Measurements from ENCODE around the gene ZMYND8.
"Not testable (repeated sequence)": the region's sequence is repeated elsewhere in the genome, so short reads cannot be mapped to it uniquely, and the experiment has no call there.

ZMYND8 gene

DNA sequence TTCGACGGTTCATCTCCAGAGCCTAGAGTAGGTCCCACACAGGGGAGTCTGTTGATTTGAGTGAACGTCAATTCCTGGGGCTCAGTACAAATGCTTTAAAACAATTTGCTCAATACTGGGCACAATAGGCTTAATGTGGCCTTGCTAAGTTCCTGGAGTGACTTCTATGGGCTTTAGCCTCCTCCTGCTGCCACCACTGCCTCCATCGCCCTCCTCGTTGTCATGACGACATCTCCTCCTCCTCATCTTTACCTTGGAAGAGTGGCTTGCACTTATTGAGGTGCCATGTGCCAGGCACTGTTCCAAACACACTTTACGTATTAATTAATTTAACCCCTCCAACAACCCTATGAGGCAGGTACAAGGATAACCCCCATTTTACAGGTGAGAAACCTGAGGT lies 11.8 kb upstream of the ZMYND8 start:
- DNase-seq, result no peak
- no peaks in the 10 kb centered on the region for H4K20me1 ChIP-seq (ENCODE audit: insufficient read depth, low read length)
- no peaks in the 10 kb centered on the region for H3K9me2 ChIP-seq (replicated peaks; ENCODE audit: insufficient read depth, low read length)
- no peaks in the 10 kb centered on the region for H3K9me3 ChIP-seq (replicated peaks; ENCODE audit: insufficient read depth, low read length)
- no peak overlapping the region for H3K4me3 ChIP-seq (ENCODE audit: low read length)
- no peaks in the 10 kb centered on the region for H3K27me3 ChIP-seq (replicated peaks; ENCODE audit: insufficient read depth, low read length)
- H3K79me2 ChIP-seq (ENCODE audit: low read length), result no peaks in the 10 kb centered on the region
- H3K4me1 ChIP-seq (ENCODE audit: low read length), result no peaks in the 10 kb centered on the region
- no peak overlapping the region for H3K27ac ChIP-seq (ENCODE audit: low read length)
- H3K9ac ChIP-seq (ENCODE audit: low read length), result no peak overlapping the region
- H3K4me2 ChIP-seq (ENCODE audit: low read depth, low read length), result no peak overlapping the region
- H2AFZ ChIP-seq (ENCODE audit: low read length), result no peak overlapping the region
- no peaks in the 10 kb centered on the region for H3F3A ChIP-seq (ENCODE audit: insufficient read depth, low read length)
- no peak for TF ChIP-seq CTCF (IDR thresholded peaks at IDR 0.05; ENCODE audit: low read length)
- H3K36me3 ChIP-seq (replicated peaks; ENCODE audit: insufficient read depth, low read length), result no peaks in the 10 kb centered on the region

GRCh38 chr20:47366301-47366700 lies 9.8 kb upstream of the ZMYND8 start:
- H3K27me3 ChIP-seq (replicated peaks; ENCODE audit: insufficient read depth, low read length); H3K9me3 ChIP-seq (replicated peaks; ENCODE audit: insufficient read depth, low read length); H3F3A ChIP-seq (ENCODE audit: insufficient read depth, low read length); H3K4me2 ChIP-seq (ENCODE audit: low read depth, low read length); H2AFZ ChIP-seq (ENCODE audit: low read length); H3K9me2 ChIP-seq (replicated peaks; ENCODE audit: insufficient read depth, low read length); H3K27ac ChIP-seq (ENCODE audit: low read length); DNase-seq; H3K9ac ChIP-seq (ENCODE audit: low read length); H4K20me1 ChIP-seq (ENCODE audit: insufficient read depth, low read length); H3K79me2 ChIP-seq (ENCODE audit: low read length); H3K36me3 ChIP-seq (replicated peaks; ENCODE audit: insufficient read depth, low read length); H3K4me3 ChIP-seq (ENCODE audit: low read length); H3K4me1 ChIP-seq (ENCODE audit: low read length): not testable (repeated sequence)

DNA sequence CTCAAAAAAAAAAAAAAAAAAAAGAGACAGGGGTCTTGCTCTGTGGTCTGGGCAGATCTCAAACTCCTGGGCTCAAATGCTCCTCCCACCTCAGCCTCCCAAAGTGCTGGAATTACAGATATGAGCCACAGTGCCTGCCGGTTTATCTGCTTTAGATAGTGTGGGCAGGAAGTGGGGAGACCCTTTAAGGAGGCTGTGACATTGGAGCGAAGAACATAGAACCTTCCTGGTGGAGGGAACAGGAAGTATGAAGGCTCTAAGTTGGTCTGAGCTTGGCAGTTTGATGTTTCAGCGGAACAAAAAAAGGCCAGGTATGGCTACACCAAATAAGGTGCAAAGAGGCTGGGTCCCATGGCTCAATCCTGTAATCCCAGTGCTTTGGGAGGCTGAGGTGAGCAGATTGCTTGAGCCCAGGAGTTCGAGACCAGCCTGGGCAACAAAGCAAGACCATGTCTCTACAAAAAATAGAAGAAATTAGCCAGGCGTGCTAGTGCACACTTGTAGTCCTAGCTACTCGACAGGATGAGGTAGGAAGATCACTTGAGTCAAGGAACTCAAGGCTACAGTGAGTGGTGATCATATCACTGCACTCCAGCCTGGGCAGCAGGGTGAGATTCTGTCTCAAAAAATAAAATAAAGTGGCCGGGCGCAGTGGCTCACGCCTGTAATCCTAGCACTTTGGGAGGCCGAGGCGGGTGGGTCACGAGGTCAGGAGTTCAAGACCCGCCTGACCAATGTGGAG lies 8.7 kb upstream of the ZMYND8 start:
- no peak for TF ChIP-seq EZH2phosphoT487 (IDR thresholded peaks at IDR 0.05; ENCODE audit: low read length)
- no peak for TF ChIP-seq EZH2 (optimal IDR thresholded peaks at IDR 0.05; ENCODE audit: low read depth, low read length)
- no peak for TF ChIP-seq CTCF (IDR thresholded peaks at IDR 0.05; ENCODE audit: low read length)
- H4K20me1 ChIP-seq (ENCODE audit: insufficient read depth, low read length), result no peaks in the 10 kb centered on the region
- no peak overlapping the region for H3K4me3 ChIP-seq (ENCODE audit: low read length)
- H3K9ac ChIP-seq (ENCODE audit: low read length), result no peak overlapping the region
- H3K27ac ChIP-seq (ENCODE audit: low read length), result no peak overlapping the region
- H3F3A ChIP-seq (ENCODE audit: insufficient read depth, low read length), result no peaks in the 10 kb centered on the region
- H3K4me1 ChIP-seq (ENCODE audit: low read length), result no peaks in the 10 kb centered on the region
- no peaks in the 10 kb centered on the region for H3K27me3 ChIP-seq (replicated peaks; ENCODE audit: insufficient read depth, low read length)
- no peak for DNase-seq
- H3K36me3 ChIP-seq (replicated peaks; ENCODE audit: insufficient read depth, low read length), result no peaks in the 10 kb centered on the region
- no peak overlapping the region for H3K4me2 ChIP-seq (ENCODE audit: low read depth, low read length)
- H3K9me2 ChIP-seq (replicated peaks; ENCODE audit: insufficient read depth, low read length), result no peaks in the 10 kb centered on the region
- no peak overlapping the region for H2AFZ ChIP-seq (ENCODE audit: low read length)
- no peaks in the 10 kb centered on the region for H3K9me3 ChIP-seq (replicated peaks; ENCODE audit: insufficient read depth, low read length)
- no peaks in the 10 kb centered on the region for H3K79me2 ChIP-seq (ENCODE audit: low read length)

GRCh38 chr20:47362361-47363219 lies 6.1 kb upstream of the ZMYND8 start:
- H3K9ac ChIP-seq (ENCODE audit: low read length), result no peak overlapping the region
- H3K36me3 ChIP-seq (replicated peaks; ENCODE audit: insufficient read depth, low read length), result no peaks in the 10 kb centered on the region
- H3F3A ChIP-seq (ENCODE audit: insufficient read depth, low read length), result no peaks in the 10 kb centered on the region
- no peak overlapping the region for H3K27ac ChIP-seq (ENCODE audit: low read length)
- no peaks in the 10 kb centered on the region for H3K9me3 ChIP-seq (replicated peaks; ENCODE audit: insufficient read depth, low read length)
- no peaks in the 10 kb centered on the region for H3K9me2 ChIP-seq (replicated peaks; ENCODE audit: insufficient read depth, low read length)
- H3K4me1 ChIP-seq (ENCODE audit: low read length), result peaks cover 3% of the 10 kb centered on the region
- no peak for DNase-seq
- no peak for TF ChIP-seq EZH2phosphoT487 (IDR thresholded peaks at IDR 0.05; ENCODE audit: low read length)
- TF ChIP-seq CTCF (IDR thresholded peaks at IDR 0.05; ENCODE audit: low read length), result no peak
- TF ChIP-seq EZH2 (optimal IDR thresholded peaks at IDR 0.05; ENCODE audit: low read depth, low read length), result no peak
- no peaks in the 10 kb centered on the region for H3K27me3 ChIP-seq (replicated peaks; ENCODE audit: insufficient read depth, low read length)
- H3K79me2 ChIP-seq (ENCODE audit: low read length), result no peaks in the 10 kb centered on the region
- H3K4me3 ChIP-seq (ENCODE audit: low read length), result no peak overlapping the region
- H3K4me2 ChIP-seq (ENCODE audit: low read depth, low read length), result no peak overlapping the region
- H4K20me1 ChIP-seq (ENCODE audit: insufficient read depth, low read length), result no peaks in the 10 kb centered on the region
- H2AFZ ChIP-seq (ENCODE audit: low read length), result no peak overlapping the region
